Stimulated activated CD4-positive, alpha-beta T cell treated with anti-CD3 and anti-CD28 coated beads, TNF-alpha, amount 100 ng/mL, for 48 hours (primary cell): ENCODE measurements around the gene PDZD4.

Source experiments
- DNase-seq, 3 donors: peaks; one replicate each; pipeline ENCODE4 v3.0.0-alpha.2; 2020; ENCODE audit warnings: low read depth in 3 of 3

Gene PDZD4

GRCh38 chrX:153868576-153869472 is 38.5 kb upstream of the PDZD4 start:
- DNase-seq, result no peak

GRCh38 chrX:153867671-153868070 is 37.3 kb upstream of the PDZD4 start:
- no peak for DNase-seq

GRCh38 chrX:153867139-153867538 is 36.8 kb upstream of the PDZD4 start:
- no peak for DNase-seq

- no peak for DNase-seq
Observed at GRCh38 chrX:153866302-153867019, 36.1 kb upstream of the PDZD4 start.

GRCh38 chrX:153865685-153866084 is 35.3 kb upstream of the PDZD4 start:
- DNase-seq, result no peak

GRCh38 chrX:153865321-153865580 is 34.9 kb upstream of the PDZD4 start:
- no peak for DNase-seq

GRCh38 chrX:153864561-153865320 is 34.4 kb upstream of the PDZD4 start:
- DNase-seq, result no peak

- DNase-seq, result no peak
Observed at GRCh38 chrX:153864101-153864500, 33.8 kb upstream of the PDZD4 start.

GRCh38 chrX:153863251-153863991 is 33.1 kb upstream of the PDZD4 start:
- DNase-seq, result no peak

GRCh38 chrX:153862369-153863250 is 32.3 kb upstream of the PDZD4 start:
- DNase-seq, result no peak

GRCh38 chrX:153861733-153862310 is 31.5 kb upstream of the PDZD4 start:
- no peak for DNase-seq

GRCh38 chrX:153861151-153861550 is 30.8 kb upstream of the PDZD4 start:
- DNase-seq, result no peak

GRCh38 chrX:153857348-153857903 is 27.1 kb upstream of the PDZD4 start:
- DNase-seq, result no peak

GRCh38 chrX:153854702-153855101 is 24.4 kb upstream of the PDZD4 start:
- DNase-seq, result no peak

- no peak for DNase-seq
Observed at GRCh38 chrX:153853902-153854267, 23.5 kb upstream of the PDZD4 start.

GRCh38 chrX:153853180-153853901 is 23.0 kb upstream of the PDZD4 start:
- DNase-seq, result no peak

- no peak for DNase-seq
Observed at GRCh38 chrX:153851981-153852380, 21.6 kb upstream of the PDZD4 start.

GRCh38 chrX:153848325-153848724 is 18.0 kb upstream of the PDZD4 start:
- DNase-seq, result no peak

GRCh38 chrX:153845842-153846241 is 15.5 kb upstream of the PDZD4 start:
- DNase-seq, result no peak

- no peak for DNase-seq
Observed at GRCh38 chrX:153845195-153845594, 14.9 kb upstream of the PDZD4 start.
